Central memory CD8-positive, alpha-beta T cell (primary cell): ENCODE data around the gene DDX21.
"Not testable (repeated sequence)": the region's sequence is repeated elsewhere in the genome, so short reads cannot be mapped to it uniquely, and the experiment has no call there.

Source experiments
- ATAC-seq: fragments of 150-1000 bp; cut with Tn5 transposase; replicated peaks from 2 replicates; pipeline ENCODE4 v1.10.0; 2022; ENCODE audit warnings: mild to moderate bottlenecking, moderate FRiP score, moderate number of reproducible peaks; ENCODE audit not compliant: poor library complexity, severe bottlenecking; ENCODE audit errors: extremely low read depth
- DNase-seq, 2 donors: peaks; one replicate each; pipeline ENCODE4 v3.0.0; 2021; ENCODE audit warnings: low spot score in 2 of 2
- H3K27ac Mint-ChIP-seq: one replicate; pipeline ENCODE4 v1.8.0; 2022; ENCODE audit warnings: low read depth, mild to moderate bottlenecking, moderate library complexity, mixed read lengths
- H3K27me3 Mint-ChIP-seq: one replicate; pipeline ENCODE4 v1.8.0; 2022; ENCODE audit warnings: mixed read lengths
- H3K36me3 Mint-ChIP-seq: one replicate; pipeline ENCODE4 v1.8.0; 2022; ENCODE audit warnings: mild to moderate bottlenecking, moderate library complexity, mixed read lengths; ENCODE audit not compliant: insufficient read depth
- H3K4me1 Mint-ChIP-seq: one replicate; pipeline ENCODE4 v1.8.0; 2022; ENCODE audit warnings: mixed read lengths
- H3K4me3 Mint-ChIP-seq: one replicate; pipeline ENCODE4 v1.8.0; 2022; ENCODE audit warnings: mild to moderate bottlenecking, moderate library complexity, mixed read lengths
- H3K9me3 Mint-ChIP-seq: one replicate; pipeline ENCODE4 v1.8.0; 2022; ENCODE audit warnings: mixed read lengths

DDX21 gene

GRCh38 chr10:68957284-68957615 lies 1.3 kb downstream of the DDX21 start:
- no peaks in the 10 kb centered on the region for H3K27me3 Mint-ChIP-seq
- ATAC-seq (no peak), DNase-seq (no peak)
- peak overlapping the region; percentile 99 for H3K4me3 Mint-ChIP-seq
- peaks cover 44% of the 10 kb centered on the region for H3K4me1 Mint-ChIP-seq
- H3K36me3 Mint-ChIP-seq, result peaks cover 42% of the 10 kb centered on the region
- H3K27ac Mint-ChIP-seq, result peak overlapping the region; percentile 99
- no peaks in the 10 kb centered on the region for H3K9me3 Mint-ChIP-seq

- Mint-ChIP-seq H3K36me3 (peaks cover 46% of the 10 kb centered on the region), H3K4me3 (peak overlapping the region; percentile 99)
- no peak for DNase-seq
These were observed 1.7 kb downstream of the DDX21 start for GRCh38 chr10:68957654-68958053.

GRCh38 chr10:68959695-68960527 lies 3.9 kb downstream of the DDX21 start:
- H3K27me3 Mint-ChIP-seq, result no peaks in the 10 kb centered on the region
- ATAC-seq (no peak), DNase-seq (no peak)
- peak overlapping the region; percentile 18 for H3K4me3 Mint-ChIP-seq
- no peaks in the 10 kb centered on the region for H3K9me3 Mint-ChIP-seq
- H3K27ac Mint-ChIP-seq, result peak overlapping the region; percentile 53
- peaks cover 45% of the 10 kb centered on the region for H3K4me1 Mint-ChIP-seq
- peaks cover 68% of the 10 kb centered on the region for H3K36me3 Mint-ChIP-seq

More at GRCh38 chr10:68957654-68958053, 1.7 kb downstream of the DDX21 start:
- Mint-ChIP-seq H3K27ac (peak overlapping the region; percentile 99), H3K4me1 (peaks cover 45% of the 10 kb centered on the region), H3K9me3 (no peaks in the 10 kb centered on the region), H3K27me3 (no peaks in the 10 kb centered on the region)
- ATAC-seq, result no peak

GRCh38 chr10:68963151-68963550 lies 7.2 kb downstream of the DDX21 start:
- Mint-ChIP-seq H3K27ac (no peak overlapping the region), H3K27me3 (no peaks in the 10 kb centered on the region), H3K36me3 (peaks cover 83% of the 10 kb centered on the region), H3K4me1 (peaks cover 26% of the 10 kb centered on the region), H3K9me3 (no peaks in the 10 kb centered on the region), H3K4me3 (no peak overlapping the region)
- DNase-seq, result no peak
- no peak for ATAC-seq

GRCh38 chr10:68973975-68974374 lies 18.0 kb downstream of the DDX21 start:
- no peak overlapping the region for H3K27ac Mint-ChIP-seq
- no peaks in the 10 kb centered on the region for H3K9me3 Mint-ChIP-seq
- ATAC-seq, result no peak
- DNase-seq, result no peak
- peaks cover 91% of the 10 kb centered on the region for H3K36me3 Mint-ChIP-seq
- no peak overlapping the region for H3K4me3 Mint-ChIP-seq
- H3K27me3 Mint-ChIP-seq, result no peaks in the 10 kb centered on the region
- H3K4me1 Mint-ChIP-seq, result peaks cover 3% of the 10 kb centered on the region

GRCh38 chr10:68975936-68976473 lies 20.0 kb downstream of the DDX21 start:
- not testable (repeated sequence) for ATAC-seq, H3K4me1 Mint-ChIP-seq, H3K9me3 Mint-ChIP-seq, H3K4me3 Mint-ChIP-seq, H3K27me3 Mint-ChIP-seq, DNase-seq
- peaks cover 90% of the 10 kb centered on the region for H3K36me3 Mint-ChIP-seq
- peak overlapping the region; percentile 55 for H3K27ac Mint-ChIP-seq

- H3K9me3 Mint-ChIP-seq, H3K27me3 Mint-ChIP-seq, ATAC-seq, DNase-seq, H3K27ac Mint-ChIP-seq, H3K4me1 Mint-ChIP-seq, H3K4me3 Mint-ChIP-seq: not testable (repeated sequence)
- peaks cover 74% of the 10 kb centered on the region for H3K36me3 Mint-ChIP-seq
These were observed 23.8 kb downstream of the DDX21 start for GRCh38 chr10:68979738-68980137.

- Mint-ChIP-seq H3K4me1 (peaks cover 6% of the 10 kb centered on the region), H3K4me3 (no peak overlapping the region), H3K36me3 (peaks cover 65% of the 10 kb centered on the region), H3K27me3 (no peaks in the 10 kb centered on the region), H3K27ac (no peak overlapping the region), H3K9me3 (no peaks in the 10 kb centered on the region)
- peak; percentile 32 for ATAC-seq
- no peak for DNase-seq
These were observed 25.1 kb downstream of the DDX21 start for GRCh38 chr10:68981074-68981473.

- no peak overlapping the region for H3K4me3 Mint-ChIP-seq
- no peak for DNase-seq
- H3K9me3 Mint-ChIP-seq, result no peaks in the 10 kb centered on the region
- H3K27me3 Mint-ChIP-seq, result no peaks in the 10 kb centered on the region
- H3K27ac Mint-ChIP-seq, result no peak overlapping the region
- peaks cover 56% of the 10 kb centered on the region for H3K36me3 Mint-ChIP-seq
- peaks cover 11% of the 10 kb centered on the region for H3K4me1 Mint-ChIP-seq
- ATAC-seq, result no peak
These were observed 26.4 kb downstream of the DDX21 start for GRCh38 chr10:68982389-68982788.

GRCh38 chr10:68987611-68988010 lies 31.6 kb downstream of the DDX21 start:
- H3K36me3 Mint-ChIP-seq, result peaks cover 27% of the 10 kb centered on the region
- H3K4me3 Mint-ChIP-seq, result peak overlapping the region; percentile 94
- peaks cover 44% of the 10 kb centered on the region for H3K4me1 Mint-ChIP-seq
- H3K27me3 Mint-ChIP-seq, result no peaks in the 10 kb centered on the region
- no peak for DNase-seq
- no peak for ATAC-seq
- peak overlapping the region; percentile 92 for H3K27ac Mint-ChIP-seq
- H3K9me3 Mint-ChIP-seq, result no peaks in the 10 kb centered on the region

GRCh38 chr10:68988530-68989316 lies 32.8 kb downstream of the DDX21 start, which contains the start of gene KIFBP:
Gene KIFBP (plus strand): TSS chr10:68988803. CDS start chr10:68988833, 30 bp downstream.
- Mint-ChIP-seq H3K4me3 (peak within 1 kb of the TSS; percentile 94), H3K4me1 (peaks cover 52% of the 10 kb centered on the region), H3K27ac (peak within 1 kb of the TSS; percentile 92), H3K36me3 (peaks cover 18% of the 10 kb centered on the region), H3K27me3 (no peaks in the 10 kb centered on the region), H3K9me3 (no peaks in the 10 kb centered on the region)
- DNase-seq, result peak; percentile 51 to 65
- ATAC-seq, result peak; percentile 76

- ATAC-seq (no peak), DNase-seq (no peak)
- Mint-ChIP-seq H3K9me3 (no peaks in the 10 kb centered on the region), H3K27me3 (no peaks in the 10 kb centered on the region), H3K4me3 (peak overlapping the region; percentile 94), H3K27ac (peak overlapping the region; percentile 92), H3K4me1 (peaks cover 54% of the 10 kb centered on the region), H3K36me3 (peaks cover 17% of the 10 kb centered on the region)
These were observed 33.5 kb downstream of the DDX21 start for GRCh38 chr10:68989317-68989990.
